GM12878 (cell line): ENCODE results near the gene EPHB2. TPM values are rescaled to one million over a fixed set of nuclear protein-coding genes. Genes with fewer than 3 reads are reported as not detected.

ENCODE experiments used
- CREM ChIP-seq: IDR thresholded peaks from 2 replicates; pipeline ENCODE4 v1.6.1; 2014; ENCODE audit warnings: antibody characterized with exemption, low read depth
- CUX1 ChIP-seq: IDR thresholded peaks from 2 replicates; pipeline ENCODE4 v1.6.1; 2012; ENCODE audit warnings: improper control_type of control experiment, low read depth, low read length; ENCODE audit not compliant: insufficient replicate concordance
- EP300 ChIP-seq, 2 experiments: fragments of 150-350 bp in 1 of 2; IDR thresholded peaks; 2 replicates each; pipeline ENCODE4 v1.6.1; 2011 to 2012; ENCODE audit warnings: low read depth in 2 of 2, low read length in 2 of 2, borderline replicate concordance in 1 of 2, improper control_type of control experiment in 1 of 2, inconsistent platforms in 1 of 2; ENCODE audit not compliant: control insufficient read depth in 1 of 2
- EZH2 ChIP-seq: IDR thresholded peaks from 2 replicates; pipeline ENCODE4 v1.6.1; 2012; ENCODE audit warnings: low read depth, mild to moderate bottlenecking, control low read depth, inconsistent platforms, low read length, borderline replicate concordance; ENCODE audit not compliant: control insufficient read depth
- FOS ChIP-seq: IDR thresholded peaks from 3 replicates; pipeline ENCODE4 v1.6.1; 2011; ENCODE audit warnings: borderline replicate concordance; ENCODE audit not compliant: insufficient read length; ENCODE audit errors: extremely low read depth
- HCFC1 ChIP-seq: fragments of 150-350 bp; IDR thresholded peaks from 2 replicates; pipeline ENCODE4 v1.6.1; 2014; ENCODE audit warnings: low read length
- IKZF1 ChIP-seq: fragments of 450-650 bp; conservative IDR thresholded peaks from 2 replicates; pipeline ENCODE4 v1.6.1; 2017; ENCODE audit warnings: antibody characterized with exemption, mild to moderate bottlenecking
- IRF3 ChIP-seq: fragments of 450-650 bp; IDR thresholded peaks from 2 replicates; pipeline ENCODE4 v1.6.1; 2014; ENCODE audit warnings: mild to moderate bottlenecking
- JUNB ChIP-seq: IDR thresholded peaks from 2 replicates; pipeline ENCODE4 v1.6.1; 2016; ENCODE audit warnings: antibody characterized with exemption, mild to moderate bottlenecking
- KDM1A ChIP-seq: fragments of 200-600 bp; sonication (generic); IDR thresholded peaks from 2 replicates; pipeline ENCODE4 v1.6.1; 2016; ENCODE audit warnings: borderline replicate concordance
- MTA3 ChIP-seq: IDR thresholded peaks from 2 replicates; pipeline ENCODE4 v1.6.1; 2012; ENCODE audit warnings: low read length, inconsistent platforms, borderline replicate concordance
- NBN ChIP-seq: fragments of 450-650 bp; IDR thresholded peaks from 2 replicates; pipeline ENCODE4 v1.6.1; 2016
- NR2F1 ChIP-seq: fragments of 450-650 bp; conservative IDR thresholded peaks from 2 replicates; pipeline ENCODE4 v1.6.1; 2017; ENCODE audit warnings: mild to moderate bottlenecking
- NRF1 ChIP-seq: conservative IDR thresholded peaks from 2 replicates; pipeline ENCODE4 v1.6.1; 2011; ENCODE audit warnings: mild to moderate bottlenecking, low read depth, low read length, improper control_type of control experiment
- POU2F2 ChIP-seq: IDR thresholded peaks from 3 replicates; pipeline ENCODE4 v1.6.1; 2011; ENCODE audit warnings: low read depth, mild to moderate bottlenecking, low read length, borderline replicate concordance
- RB1 ChIP-seq: fragments of 450-650 bp; formaldehyde crosslinking; IDR thresholded peaks from 2 replicates; pipeline ENCODE4 v1.6.1; 2017; ENCODE audit warnings: mild to moderate bottlenecking, borderline replicate concordance
- RFX5 ChIP-seq: IDR thresholded peaks from 2 replicates; pipeline ENCODE4 v1.6.1; 2011; ENCODE audit warnings: low read depth, low read length, improper control_type of control experiment
- TBL1XR1 ChIP-seq: IDR thresholded peaks from 2 replicates; pipeline ENCODE4 v1.6.1; 2012; ENCODE audit warnings: low read depth, low read length, improper control_type of control experiment
- TCF12 ChIP-seq: IDR thresholded peaks from 2 replicates; pipeline ENCODE4 v1.6.1; 2011; ENCODE audit warnings: low read depth, mild to moderate bottlenecking, low read length
- ZBTB40 ChIP-seq: fragments of 450-650 bp; IDR thresholded peaks from 2 replicates; pipeline ENCODE4 v1.6.1; 2016; ENCODE audit warnings: mild to moderate bottlenecking, moderate library complexity, borderline replicate concordance
- polyA plus RNA-seq, 11 experiments: library from polyadenylated mRNA; depleted of rRNA in 4 of 11; unstranded in 6 of 11; stranded (reverse) in 5 of 11; fragments of >200 nt; fragmentation: Nextera tagmentation in 4 of 11; fragmentation: Illumina TruSeq in 1 of 11; extraction: Ambion mirVana in 4 of 11; extraction: Trizol in 1 of 11; gene quantifications; 1 replicate in 1 of 11; 2 replicates in 10 of 11; pipeline versions ENCODE4 v1.2.1 to v1.2.3, GENCODE V29; 2011 to 2016; ENCODE audit warnings: inconsistent platforms in 2 of 11, missing spikeins in 2 of 11, low read depth in 1 of 11
- total RNA-seq, 4 experiments: library from RNA; depleted of rRNA in 3 of 4; stranded (reverse); fragments of >200 nt in 3 of 4; fragmentation: Illumina TruSeq in 1 of 4; extraction: Trizol in 1 of 4; gene quantifications; 2 replicates each; pipeline versions ENCODE4 v1.2.1 to v1.2.3, GENCODE V29; 2013 to 2021

Gene EPHB2
- total and polyA plus RNA-seq, 10 of the 15 experiments (the other 5 are each of a cell fraction or from before 2014, with no cell fraction given), result 0.13 to 3.3 (median 0.92) TPM

- 0 out of 3 replicates have a peak, but pooled peaks have one; percentile 47 for TF ChIP-seq POU2F2
- 0 out of 4 replicates have a peak, but pooled peaks of 1 of the 2 experiments have one; percentile 31 for TF ChIP-seq EP300 (IDR thresholded peaks at IDR 0.05; ENCODE audit: borderline replicate concordance in 1 of 2, control insufficient read depth in 1 of 2, low read depth in 2 of 2, low read length in 2 of 2)
- no peak for TF ChIP-seq HCFC1
- no peak for TF ChIP-seq RFX5
- TF ChIP-seq IKZF1, result peak; percentile 93
- peak; percentile 92 for TF ChIP-seq TCF12
- peak; percentile 60; the same call in 1 of the 2 replicates for TF ChIP-seq RB1
- TF ChIP-seq JUNB, result peak; percentile 62; the same call in 1 of the 2 replicates
- TF ChIP-seq EZH2, result no peak
- TF ChIP-seq CREM, result peak; percentile 57
- TF ChIP-seq FOS, result no peak
- TF ChIP-seq TBL1XR1, result 0 out of 2 replicates have a peak, but pooled peaks have one; percentile 58
- no peak for TF ChIP-seq KDM1A
- no peak for TF ChIP-seq NRF1
- no peak for TF ChIP-seq IRF3
- TF ChIP-seq ZBTB40, result no peak
- TF ChIP-seq CUX1, result no peak
- peak; percentile 76 for TF ChIP-seq NR2F1
- 0 out of 2 replicates have a peak, but pooled peaks have one; percentile 44 for TF ChIP-seq NBN
- peak; percentile 55; the same call in 1 of the 2 replicates for TF ChIP-seq MTA3
These were observed 2.0 kb downstream of the EPHB2 start (continued) for GRCh38 chr1:22712502-22713271.
